Activated effector memory CD4-positive, alpha-beta T cell treated with Interleukin-2 at 50 U/mL for 16 hours (primary cell): ENCODE results near the gene TADA1.
"Not testable (repeated sequence)": the region's sequence is repeated elsewhere in the genome, so short reads cannot be mapped to it uniquely, and the experiment has no call there.

ENCODE experiments used
- DNase-seq: peaks from one replicate; pipeline ENCODE4 v3.0.0-alpha.2; 2020

TADA1 gene

DNA sequence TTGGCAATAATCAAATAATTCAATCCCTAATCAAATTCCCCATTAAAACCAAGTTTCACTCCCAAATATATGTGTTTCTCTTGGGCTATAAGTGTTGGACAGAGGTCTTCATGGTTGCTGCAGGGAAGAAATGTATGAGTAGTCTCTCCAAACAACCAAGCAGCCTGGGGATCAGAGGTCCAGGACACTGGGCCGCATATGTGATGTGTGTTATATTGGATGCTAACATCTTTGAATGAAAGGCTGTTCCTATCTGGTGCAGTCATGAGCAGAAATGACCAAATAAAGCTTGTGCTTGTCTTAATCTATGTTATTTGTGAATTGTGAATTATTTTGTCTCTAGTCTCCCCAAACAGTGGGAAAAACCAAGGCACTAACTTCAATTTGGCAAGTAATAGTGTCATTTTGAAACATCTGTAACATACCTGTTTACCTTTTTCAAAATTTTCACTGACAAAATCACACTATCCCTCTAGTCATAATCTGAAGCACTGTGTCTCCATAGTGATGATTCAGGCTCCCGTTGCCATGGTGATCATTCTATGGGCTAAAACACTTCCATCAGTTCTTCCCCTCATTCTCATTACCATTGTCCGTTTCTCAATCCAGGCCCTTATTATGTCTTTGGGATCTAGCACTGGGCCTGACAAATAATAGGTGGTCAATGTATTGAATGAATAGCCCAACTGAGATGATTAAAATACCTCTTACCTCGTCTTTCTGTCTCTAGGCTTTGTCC, 12.5 kb upstream of the TADA1 start:
- no peak for DNase-seq

DNA sequence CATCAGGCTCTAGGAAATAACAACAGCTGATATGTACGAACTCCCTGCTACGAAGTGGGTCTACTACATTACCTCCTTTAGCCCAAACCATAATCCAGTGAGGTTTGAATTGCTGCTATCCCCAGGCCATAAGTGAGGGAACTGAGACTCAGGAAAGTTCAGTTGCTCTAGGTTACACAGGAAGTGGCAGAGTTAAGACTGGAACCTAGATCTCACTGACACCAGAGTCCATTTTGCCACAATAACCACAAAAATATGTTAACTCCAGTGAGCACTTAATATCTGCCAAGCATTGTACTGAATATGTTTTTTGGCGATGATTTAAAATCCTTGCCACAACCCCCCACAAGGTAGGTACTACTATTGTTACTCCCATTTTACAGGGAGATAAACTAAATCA, 8.9 kb upstream of the TADA1 start:
- DNase-seq, result no peak

- no peak for DNase-seq
These were observed 8.1 kb upstream of the TADA1 start for GRCh38 chr1:166884040-166884642.

DNA sequence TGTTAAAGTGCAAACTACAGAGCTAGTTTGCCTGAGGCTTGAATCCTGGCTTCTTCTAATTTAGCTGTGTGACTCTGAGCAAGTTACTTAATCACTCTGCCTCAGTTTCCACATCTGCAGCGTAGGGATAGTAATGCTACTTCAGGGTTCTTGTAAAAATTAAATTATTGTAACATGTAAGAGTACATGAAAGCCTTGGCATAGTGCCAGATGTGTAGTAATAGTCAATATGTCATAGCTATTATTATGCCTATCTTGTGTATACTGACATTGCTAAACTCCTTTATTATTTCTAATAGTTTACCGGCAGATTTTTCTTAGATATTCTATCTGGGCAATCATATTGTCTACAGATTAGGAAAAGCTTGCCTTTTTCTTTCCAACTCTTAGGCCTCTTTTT, 6.8 kb upstream of the TADA1 start:
- DNase-seq, result no peak

GRCh38 chr1:166878173-166878917, 2.3 kb upstream of the TADA1 start:
- DNase-seq, result not testable (repeated sequence)

GRCh38 chr1:166876540-166876838, 425 bp upstream of the TADA1 start:
- no peak for DNase-seq

DNA sequence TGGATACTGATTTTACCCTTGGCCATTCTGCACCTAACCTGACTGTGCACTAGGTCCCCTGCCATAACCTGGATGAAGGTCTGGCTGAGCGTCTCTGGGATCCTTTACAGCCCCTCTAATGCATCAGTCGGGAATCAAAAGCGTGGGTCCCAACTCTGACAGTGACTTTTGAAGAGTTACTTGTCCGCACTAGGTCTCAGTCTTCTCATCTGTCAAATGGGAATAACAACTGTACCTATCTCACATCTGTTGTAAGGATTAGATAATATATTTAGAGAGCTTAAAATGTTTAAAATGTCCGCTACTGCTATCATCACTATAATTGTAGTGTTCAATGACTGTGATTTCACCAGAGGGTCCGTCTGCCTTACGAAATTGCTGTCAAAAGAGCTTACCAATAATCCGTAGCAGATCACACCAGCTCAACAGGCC, 746 bp downstream of the TADA1 start:
- no peak for DNase-seq

- DNase-seq, result no peak
These were observed 1.6 kb downstream of the TADA1 start for GRCh38 chr1:166874464-166874863.

- no peak for DNase-seq
These were observed 5.5 kb downstream of the TADA1 start for GRCh38 chr1:166870584-166870983.

DNA sequence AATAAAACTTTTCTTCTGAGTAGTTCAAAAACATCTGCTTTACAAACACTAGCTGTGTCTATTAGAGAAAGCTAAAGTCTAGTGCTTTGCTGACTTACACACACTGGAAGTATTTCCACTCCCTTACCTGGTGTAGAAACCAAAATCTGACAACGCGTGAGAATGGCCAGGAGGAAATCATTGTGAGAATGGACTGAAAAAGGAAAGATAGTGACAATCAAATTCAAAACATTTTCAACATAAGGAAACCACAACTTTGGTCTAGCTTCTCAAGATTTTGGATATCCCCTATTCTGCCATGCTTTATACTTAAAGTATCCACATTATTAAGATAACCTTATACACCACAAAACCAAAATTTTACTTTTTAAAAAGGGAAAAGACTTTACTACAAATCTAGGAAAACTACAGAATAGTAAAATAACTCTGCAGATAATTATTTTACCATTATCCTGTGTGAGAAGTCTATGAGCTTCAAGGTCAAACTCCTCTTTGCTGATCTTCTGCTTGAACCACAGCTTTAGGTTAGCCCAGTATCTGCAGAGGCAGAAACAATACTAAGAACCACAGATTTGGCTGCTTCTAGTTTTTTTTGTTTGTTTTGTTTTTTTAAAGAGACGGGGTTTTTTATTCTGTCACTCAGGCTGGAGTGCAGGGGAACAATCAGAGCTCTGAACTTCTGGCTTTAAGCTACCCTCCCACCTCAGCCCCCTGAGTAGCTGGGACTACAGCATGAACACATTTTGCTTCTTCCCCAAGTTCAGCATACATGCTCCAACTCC, 6.6 kb downstream of the TADA1 start:
- no peak for DNase-seq

GRCh38 chr1:166868639-166869038, 7.4 kb downstream of the TADA1 start:
- no peak for DNase-seq

DNA sequence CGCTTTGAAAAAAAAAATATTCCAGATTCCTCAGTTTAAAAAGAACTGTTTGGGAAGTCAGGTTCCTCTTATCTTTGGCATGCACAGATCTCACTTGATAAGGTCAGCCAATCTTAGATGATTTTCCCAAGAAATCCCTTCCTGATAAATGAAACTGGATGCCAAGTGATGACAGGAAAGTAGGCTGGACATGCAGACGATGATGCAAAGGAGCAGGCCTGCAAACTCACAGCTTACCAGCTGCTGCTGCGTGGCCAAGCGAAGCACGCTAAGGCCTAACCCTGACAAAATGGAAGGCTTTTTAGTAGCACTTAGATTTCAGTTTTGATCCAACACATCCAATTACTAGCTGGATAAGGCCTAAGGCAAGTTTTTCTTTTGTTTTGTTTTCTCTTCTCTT, 10.1 kb downstream of the TADA1 start:
- no peak for DNase-seq

DNA sequence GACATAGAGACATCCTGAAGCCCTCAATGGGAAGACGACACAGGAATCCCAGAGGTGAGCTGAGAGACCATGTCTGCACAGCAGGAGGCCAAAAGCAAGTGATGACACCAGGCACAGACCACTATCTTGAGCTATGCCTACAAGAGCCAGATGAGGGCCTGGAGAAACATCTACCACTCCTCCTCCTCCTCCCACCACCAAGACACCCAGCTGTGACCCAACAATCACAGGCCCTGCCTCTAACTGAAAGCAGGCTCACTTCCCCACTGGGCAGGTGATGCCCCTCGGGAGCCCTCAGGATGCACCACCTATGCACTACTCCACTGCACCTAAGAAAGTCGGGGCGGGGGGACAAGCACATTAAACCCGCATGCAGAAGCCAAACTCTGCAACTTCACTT, 16.5 kb downstream of the TADA1 start:
- no peak for DNase-seq

DNA sequence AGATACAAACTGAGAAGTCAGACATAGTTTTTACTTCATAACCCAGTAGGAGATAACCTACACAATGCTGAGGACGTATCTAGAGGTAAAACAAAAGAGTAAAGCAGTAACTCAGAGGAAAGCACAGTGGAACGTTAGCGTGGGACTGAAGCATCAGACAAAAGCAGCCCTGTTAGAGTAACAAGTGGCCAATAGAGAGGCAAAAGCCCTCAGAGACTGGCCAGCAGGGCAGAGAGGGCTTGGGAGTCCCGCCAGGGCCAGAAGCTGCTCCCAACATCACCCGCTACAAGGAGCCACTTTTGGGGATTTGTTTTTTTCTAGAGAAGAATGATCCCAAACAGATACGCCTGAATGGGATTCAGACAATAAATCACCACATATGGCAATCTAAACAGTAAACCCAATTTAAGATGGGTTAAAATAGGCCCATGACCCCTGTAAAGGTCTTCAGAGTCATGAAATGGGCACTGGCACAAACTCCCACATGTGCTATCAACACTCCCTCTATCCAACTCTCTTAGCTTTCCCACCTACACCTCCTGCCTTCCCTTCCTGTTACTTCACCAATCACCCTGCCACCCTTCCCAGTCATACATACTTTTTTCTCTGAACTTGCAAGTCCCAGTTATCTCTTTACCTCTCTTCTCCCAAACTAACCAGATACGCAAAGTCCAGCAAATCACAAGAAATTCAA, 17.2 kb downstream of the TADA1 start:
- no peak for DNase-seq

DNA sequence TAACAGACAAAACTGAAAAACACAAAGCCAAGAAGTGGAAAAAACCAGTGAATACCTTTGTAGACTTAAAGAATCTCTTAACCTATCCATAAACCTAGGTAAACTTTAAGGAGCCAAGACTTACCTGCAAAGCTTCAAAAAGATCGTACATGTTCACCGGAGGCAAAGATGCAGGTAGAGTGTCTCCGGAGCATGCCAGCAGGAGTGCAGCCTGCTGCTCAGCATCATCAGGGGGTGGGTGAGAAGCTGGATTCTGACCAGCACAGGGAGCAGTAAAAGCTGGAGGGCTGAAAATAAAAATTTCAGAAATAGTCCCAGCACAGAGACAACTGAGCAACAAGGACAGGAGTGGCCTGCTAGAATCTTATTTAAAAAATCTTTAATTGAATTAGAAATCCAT, 18.1 kb downstream of the TADA1 start:
- DNase-seq, result no peak

DNA sequence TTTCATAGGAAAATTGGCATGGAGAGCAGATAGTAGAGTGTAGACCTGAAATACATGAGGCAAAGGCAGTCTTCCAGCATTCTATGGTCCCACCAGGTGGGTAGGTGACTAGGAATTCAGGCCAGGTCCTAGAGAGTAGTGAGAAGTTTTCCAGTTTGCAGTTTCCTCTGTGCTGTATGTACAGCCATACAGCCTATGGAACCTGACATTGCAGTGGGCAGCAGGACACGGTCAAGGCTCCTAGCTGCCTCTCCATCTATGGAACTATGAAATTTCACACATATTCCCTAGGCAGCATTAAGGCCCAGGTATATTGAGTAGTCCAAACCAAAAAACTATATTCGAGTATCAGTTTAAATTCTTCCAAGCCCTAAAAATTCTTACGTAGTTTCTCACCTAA, 20.5 kb downstream of the TADA1 start:
- no peak for DNase-seq

DNA sequence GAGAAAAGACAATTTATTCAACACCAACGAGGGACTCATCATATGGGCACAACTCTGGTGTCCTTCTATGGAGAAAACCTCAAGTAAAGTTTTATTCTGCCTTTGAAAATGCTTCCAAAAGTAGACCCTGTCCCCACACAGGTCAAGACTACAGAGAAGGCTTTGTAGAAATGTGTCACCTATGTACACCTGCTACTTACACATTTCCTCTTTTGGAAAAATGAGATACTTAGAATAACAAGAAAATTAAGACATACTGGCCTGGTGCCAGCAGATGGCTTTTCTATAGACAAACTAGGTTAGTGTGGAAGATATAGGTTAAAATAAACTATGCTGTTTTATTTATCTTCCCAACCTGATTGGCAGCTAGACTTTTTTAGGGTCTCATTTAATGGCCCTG, 23.1 kb downstream of the TADA1 start:
- no peak for DNase-seq

DNA sequence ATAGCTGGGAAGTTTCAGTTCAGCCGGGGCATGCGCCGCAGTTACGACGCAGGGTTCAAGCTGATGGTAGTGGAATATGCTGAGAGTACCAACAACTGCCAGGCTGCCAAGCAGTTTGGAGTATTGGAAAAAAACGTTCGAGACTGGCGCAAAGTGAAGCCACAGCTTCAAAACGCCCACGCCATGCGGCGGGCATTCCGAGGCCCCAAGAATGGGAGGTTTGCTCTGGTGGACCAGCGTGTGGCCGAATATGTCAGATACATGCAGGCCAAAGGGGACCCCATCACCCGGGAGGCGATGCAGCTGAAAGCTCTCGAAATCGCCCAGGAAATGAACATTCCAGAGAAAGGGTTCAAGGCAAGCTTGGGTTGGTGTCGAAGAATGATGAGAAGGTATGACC, 26.9 kb downstream of the TADA1 start:
- no peak for DNase-seq

- no peak for DNase-seq
These were observed 27.9 kb downstream of the TADA1 start for GRCh38 chr1:166848193-166848592.

GRCh38 chr1:166844791-166845190, 31.3 kb downstream of the TADA1 start:
- DNase-seq, result no peak

DNA sequence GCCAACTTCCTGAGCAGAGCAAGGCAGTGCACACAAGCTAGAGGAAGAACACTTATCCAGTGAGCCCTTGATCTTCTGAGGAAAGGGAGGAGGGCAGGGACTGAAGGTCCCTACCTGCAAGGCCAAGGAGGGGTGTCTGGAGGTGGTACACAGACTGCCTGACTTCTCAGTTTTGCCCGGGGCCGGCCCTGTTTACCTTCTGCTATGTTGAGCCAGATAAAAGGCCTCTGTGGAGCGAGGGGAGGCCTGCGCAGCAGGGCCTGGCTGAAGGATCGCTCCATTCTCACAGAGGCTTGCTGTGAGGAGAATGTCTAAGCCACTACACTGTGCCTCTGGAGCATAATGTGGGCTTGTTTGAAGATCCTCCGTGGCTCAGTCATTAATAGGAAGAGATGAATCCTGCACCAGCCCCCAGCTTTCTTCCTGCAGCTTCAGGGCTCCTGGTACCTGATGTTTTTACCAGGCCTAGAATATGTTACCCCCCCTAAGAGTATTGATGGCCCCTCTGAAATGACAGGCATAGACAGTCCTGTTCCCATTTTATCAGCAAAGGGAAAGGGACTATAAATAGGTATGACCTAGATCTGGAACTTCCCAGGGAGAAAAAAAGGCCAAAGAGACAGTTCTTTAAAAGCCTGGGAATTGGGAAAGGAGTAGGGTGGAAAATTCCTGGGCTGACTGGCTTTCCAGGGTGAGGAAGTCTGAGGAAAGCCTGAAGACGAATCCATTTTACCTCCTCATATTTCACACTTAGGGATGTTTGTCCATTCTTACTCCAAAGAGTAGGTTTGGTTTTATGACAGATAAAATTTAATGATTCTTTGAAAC, 32.1 kb downstream of the TADA1 start:
- DNase-seq, result no peak

- no peak for DNase-seq
These were observed 32.7 kb downstream of the TADA1 start for GRCh38 chr1:166843322-166843721.
